ENCODE results near the gene CCL3.

DNA sequence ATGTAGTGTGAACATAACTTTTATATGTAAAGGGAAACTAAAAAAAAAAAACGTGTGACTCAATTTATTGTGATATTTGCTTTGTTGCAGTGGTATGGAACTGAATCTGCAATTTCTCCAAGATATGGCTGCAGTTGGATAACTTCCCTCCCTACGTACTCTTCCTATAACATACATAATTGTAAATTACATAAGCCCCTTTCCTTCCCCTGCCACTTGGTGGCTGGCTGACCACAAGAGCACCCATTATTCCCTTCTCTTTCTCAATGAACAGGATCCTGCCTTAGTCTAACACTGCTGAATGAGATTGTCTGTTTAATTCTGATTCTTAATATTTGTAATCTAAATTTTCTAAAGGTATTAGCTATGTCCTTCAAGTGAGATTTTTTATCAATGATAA lies 41.5 kb upstream of the CCL3 start:
- TF ChIP-seq, protein P1, sequence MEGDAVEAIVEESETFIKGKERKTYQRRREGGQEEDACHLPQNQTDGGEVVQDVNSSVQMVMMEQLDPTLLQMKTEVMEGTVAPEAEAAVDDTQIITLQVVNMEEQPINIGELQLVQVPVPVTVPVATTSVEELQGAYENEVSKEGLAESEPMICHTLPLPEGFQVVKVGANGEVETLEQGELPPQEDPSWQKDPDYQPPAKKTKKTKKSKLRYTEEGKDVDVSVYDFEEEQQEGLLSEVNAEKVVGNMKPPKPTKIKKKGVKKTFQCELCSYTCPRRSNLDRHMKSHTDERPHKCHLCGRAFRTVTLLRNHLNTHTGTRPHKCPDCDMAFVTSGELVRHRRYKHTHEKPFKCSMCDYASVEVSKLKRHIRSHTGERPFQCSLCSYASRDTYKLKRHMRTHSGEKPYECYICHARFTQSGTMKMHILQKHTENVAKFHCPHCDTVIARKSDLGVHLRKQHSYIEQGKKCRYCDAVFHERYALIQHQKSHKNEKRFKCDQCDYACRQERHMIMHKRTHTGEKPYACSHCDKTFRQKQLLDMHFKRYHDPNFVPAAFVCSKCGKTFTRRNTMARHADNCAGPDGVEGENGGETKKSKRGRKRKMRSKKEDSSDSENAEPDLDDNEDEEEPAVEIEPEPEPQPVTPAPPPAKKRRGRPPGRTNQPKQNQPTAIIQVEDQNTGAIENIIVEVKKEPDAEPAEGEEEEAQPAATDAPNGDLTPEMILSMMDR (IDR thresholded peaks at IDR 0.05; ENCODE audit: low read depth, low read length, poor library complexity, severe bottlenecking), result no peak
- TF ChIP-seq EZH2phosphoT487 (IDR thresholded peaks at IDR 0.05; ENCODE audit: borderline replicate concordance, low read length), result no peak

All from DOHH2 (cell line).